PFSK-1 (cell line): ENCODE results near the gene RALGAPA2.

Experiments used
- FOXP2 ChIP-seq: optimal IDR thresholded peaks from 2 replicates; pipeline ENCODE3; 2011; ENCODE audit warnings: borderline replicate concordance, control low read depth, inconsistent platforms; ENCODE audit not compliant: insufficient read depth; ENCODE audit errors: extremely low read length, extremely low read depth
- POLR2AphosphoS5 ChIP-seq: IDR thresholded peaks from 2 replicates; pipeline ENCODE4 v1.6.1; 2012; ENCODE audit warnings: low read depth, mild to moderate bottlenecking, control low read depth, low read length, moderate library complexity
- SIN3A ChIP-seq: IDR thresholded peaks from 2 replicates; pipeline ENCODE4 v1.6.1; 2012; ENCODE audit warnings: mild to moderate bottlenecking, low read length, moderate library complexity, borderline replicate concordance; ENCODE audit not compliant: insufficient read depth
- TAF1 ChIP-seq: IDR thresholded peaks from 2 replicates; pipeline ENCODE4 v1.6.1; 2012; ENCODE audit warnings: low read length, control low read depth, borderline replicate concordance; ENCODE audit not compliant: insufficient read depth
- TF ChIP-seq, protein P1 (sequence below), 2 experiments: IDR thresholded peaks; 2 replicates each; pipeline versions ENCODE4 v1.6.1 to v1.8.0; 2011 to 2012; ENCODE audit warnings: low read depth in 2 of 2, low read length in 2 of 2, control low read depth in 1 of 2, inconsistent platforms in 1 of 2, mild to moderate bottlenecking in 1 of 2, moderate library complexity in 1 of 2; ENCODE audit not compliant: insufficient read depth in 1 of 2

RALGAPA2 gene

GRCh38 chr20:20614391-20614790 is 98.1 kb downstream of the RALGAPA2 start:
- TF ChIP-seq TAF1: no peak
- no peak for TF ChIP-seq SIN3A
- TF ChIP-seq, protein P1, sequence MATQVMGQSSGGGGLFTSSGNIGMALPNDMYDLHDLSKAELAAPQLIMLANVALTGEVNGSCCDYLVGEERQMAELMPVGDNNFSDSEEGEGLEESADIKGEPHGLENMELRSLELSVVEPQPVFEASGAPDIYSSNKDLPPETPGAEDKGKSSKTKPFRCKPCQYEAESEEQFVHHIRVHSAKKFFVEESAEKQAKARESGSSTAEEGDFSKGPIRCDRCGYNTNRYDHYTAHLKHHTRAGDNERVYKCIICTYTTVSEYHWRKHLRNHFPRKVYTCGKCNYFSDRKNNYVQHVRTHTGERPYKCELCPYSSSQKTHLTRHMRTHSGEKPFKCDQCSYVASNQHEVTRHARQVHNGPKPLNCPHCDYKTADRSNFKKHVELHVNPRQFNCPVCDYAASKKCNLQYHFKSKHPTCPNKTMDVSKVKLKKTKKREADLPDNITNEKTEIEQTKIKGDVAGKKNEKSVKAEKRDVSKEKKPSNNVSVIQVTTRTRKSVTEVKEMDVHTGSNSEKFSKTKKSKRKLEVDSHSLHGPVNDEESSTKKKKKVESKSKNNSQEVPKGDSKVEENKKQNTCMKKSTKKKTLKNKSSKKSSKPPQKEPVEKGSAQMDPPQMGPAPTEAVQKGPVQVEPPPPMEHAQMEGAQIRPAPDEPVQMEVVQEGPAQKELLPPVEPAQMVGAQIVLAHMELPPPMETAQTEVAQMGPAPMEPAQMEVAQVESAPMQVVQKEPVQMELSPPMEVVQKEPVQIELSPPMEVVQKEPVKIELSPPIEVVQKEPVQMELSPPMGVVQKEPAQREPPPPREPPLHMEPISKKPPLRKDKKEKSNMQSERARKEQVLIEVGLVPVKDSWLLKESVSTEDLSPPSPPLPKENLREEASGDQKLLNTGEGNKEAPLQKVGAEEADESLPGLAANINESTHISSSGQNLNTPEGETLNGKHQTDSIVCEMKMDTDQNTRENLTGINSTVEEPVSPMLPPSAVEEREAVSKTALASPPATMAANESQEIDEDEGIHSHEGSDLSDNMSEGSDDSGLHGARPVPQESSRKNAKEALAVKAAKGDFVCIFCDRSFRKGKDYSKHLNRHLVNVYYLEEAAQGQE (IDR thresholded peaks at IDR 0.05; ENCODE audit: insufficient read depth in 1 of 2, low read depth in 2 of 2, low read length in 2 of 2): no peak
- TF ChIP-seq FOXP2: no peak
- no peak for TF ChIP-seq POLR2AphosphoS5

DNA sequence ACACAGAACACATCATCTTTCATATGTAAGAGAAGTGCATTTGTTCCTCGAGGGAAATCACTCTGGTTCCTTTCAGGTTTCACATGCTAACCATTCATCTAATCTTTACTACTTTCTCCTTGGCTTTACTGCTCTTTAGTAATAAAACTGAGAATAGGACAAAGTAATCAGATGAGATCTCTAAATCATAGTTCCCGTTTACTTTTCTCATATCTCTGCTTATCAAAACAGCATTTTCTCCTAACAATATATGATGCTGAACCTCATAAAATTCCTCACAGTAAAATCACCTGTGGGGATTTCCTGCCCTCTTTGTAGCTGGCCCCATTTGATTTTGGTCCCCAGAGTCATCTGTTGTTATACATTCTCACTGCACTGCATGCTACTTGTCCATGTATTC is 100.2 kb downstream of the RALGAPA2 start:
- TF ChIP-seq POLR2AphosphoS5: no peak
- TF ChIP-seq TAF1: no peak
- TF ChIP-seq SIN3A: no peak
- no peak for TF ChIP-seq FOXP2
- TF ChIP-seq, protein P1 (IDR thresholded peaks at IDR 0.05; ENCODE audit: insufficient read depth in 1 of 2, low read depth in 2 of 2, low read length in 2 of 2): no peak

DNA sequence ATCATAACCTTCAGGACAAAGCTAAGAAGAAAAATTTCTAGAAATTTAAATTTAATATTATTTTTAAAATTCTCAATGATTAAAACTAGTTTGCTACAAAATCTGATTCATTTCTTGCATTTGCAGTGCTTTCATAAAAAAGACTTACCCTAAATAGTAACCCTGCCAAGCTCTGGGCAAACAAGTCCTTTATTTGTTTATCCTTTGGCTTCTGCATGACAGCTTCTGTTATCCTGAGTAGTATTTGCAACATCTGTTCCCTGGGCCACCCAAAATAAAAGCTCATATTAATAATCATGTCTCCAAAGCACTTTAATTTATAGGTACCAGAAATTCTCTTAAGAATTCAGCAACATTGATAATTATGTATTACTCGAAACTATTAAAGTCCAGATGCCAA is 101.3 kb downstream of the RALGAPA2 start:
- TF ChIP-seq TAF1: no peak
- TF ChIP-seq, protein P1 (IDR thresholded peaks at IDR 0.05; ENCODE audit: insufficient read depth in 1 of 2, low read depth in 2 of 2, low read length in 2 of 2): no peak
- TF ChIP-seq FOXP2: no peak
- no peak for TF ChIP-seq POLR2AphosphoS5
- no peak for TF ChIP-seq SIN3A

- TF ChIP-seq TAF1 (no peak), FOXP2 (no peak), POLR2AphosphoS5 (no peak), SIN3A (no peak)
- TF ChIP-seq, protein P1 (IDR thresholded peaks at IDR 0.05; ENCODE audit: insufficient read depth in 1 of 2, low read depth in 2 of 2, low read length in 2 of 2): no peak
Observed at GRCh38 chr20:20609522-20609921, 102.9 kb downstream of the RALGAPA2 start.

GRCh38 chr20:20608641-20609040 is 103.8 kb downstream of the RALGAPA2 start:
- TF ChIP-seq SIN3A: no peak
- no peak for TF ChIP-seq POLR2AphosphoS5
- no peak for TF ChIP-seq TAF1
- no peak for TF ChIP-seq FOXP2
- TF ChIP-seq, protein P1 (IDR thresholded peaks at IDR 0.05; ENCODE audit: insufficient read depth in 1 of 2, low read depth in 2 of 2, low read length in 2 of 2): no peak
